Choroid plexus epithelial cell (primary cell): Measurements from ENCODE around the gene TRIOBP.

Experiments
- DNase-seq: peaks from one replicate; pipeline ENCODE4 v3.0.0-alpha.2; 2010; ENCODE audit warnings: low read depth
- H3K4me3 ChIP-seq: 2 replicates; pipeline ENCODE4 v1.5.1; 2011; ENCODE audit warnings: low read depth, mild to moderate bottlenecking, control low read depth, low read length, moderate library complexity
- TF ChIP-seq, protein P1 (sequence below): conservative IDR thresholded peaks from 2 replicates; pipeline ENCODE4 v1.5.1; 2011; ENCODE audit warnings: low read depth, mild to moderate bottlenecking, control low read depth, inconsistent platforms, low read length, moderate library complexity

TRIOBP gene

DNA sequence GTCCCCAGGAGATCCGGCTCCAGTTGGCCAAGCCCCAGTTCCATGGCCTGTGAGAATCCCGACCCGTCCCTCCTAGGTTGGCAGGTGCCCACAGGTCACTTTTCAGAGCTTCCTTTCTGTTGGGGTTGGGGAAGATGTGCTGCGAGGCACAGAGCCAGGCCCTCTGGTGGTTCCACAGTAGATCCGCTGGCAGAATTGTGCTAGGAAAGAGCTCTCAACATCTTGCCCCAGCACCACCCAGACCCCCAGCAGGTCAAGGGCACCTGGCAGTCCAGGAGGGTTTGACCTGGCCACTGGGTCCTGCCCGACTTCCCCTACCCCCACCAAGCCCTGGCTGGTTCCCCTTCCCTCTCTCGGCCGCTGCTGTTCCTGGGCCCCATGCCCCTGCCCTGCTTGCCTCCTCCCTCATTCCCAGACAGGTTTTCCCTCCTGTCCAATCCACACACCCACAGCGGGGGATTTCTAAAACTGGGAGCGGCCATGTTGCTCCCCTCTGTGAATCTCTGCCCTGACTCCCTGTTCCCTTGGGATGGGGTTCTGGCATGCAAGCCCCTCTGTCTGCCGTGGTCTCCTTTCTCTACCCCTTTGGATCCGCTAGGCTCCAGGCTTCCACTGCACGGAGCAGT, 84.7 kb downstream of the TRIOBP start:
- no peak overlapping the region for H3K4me3 ChIP-seq

DNA sequence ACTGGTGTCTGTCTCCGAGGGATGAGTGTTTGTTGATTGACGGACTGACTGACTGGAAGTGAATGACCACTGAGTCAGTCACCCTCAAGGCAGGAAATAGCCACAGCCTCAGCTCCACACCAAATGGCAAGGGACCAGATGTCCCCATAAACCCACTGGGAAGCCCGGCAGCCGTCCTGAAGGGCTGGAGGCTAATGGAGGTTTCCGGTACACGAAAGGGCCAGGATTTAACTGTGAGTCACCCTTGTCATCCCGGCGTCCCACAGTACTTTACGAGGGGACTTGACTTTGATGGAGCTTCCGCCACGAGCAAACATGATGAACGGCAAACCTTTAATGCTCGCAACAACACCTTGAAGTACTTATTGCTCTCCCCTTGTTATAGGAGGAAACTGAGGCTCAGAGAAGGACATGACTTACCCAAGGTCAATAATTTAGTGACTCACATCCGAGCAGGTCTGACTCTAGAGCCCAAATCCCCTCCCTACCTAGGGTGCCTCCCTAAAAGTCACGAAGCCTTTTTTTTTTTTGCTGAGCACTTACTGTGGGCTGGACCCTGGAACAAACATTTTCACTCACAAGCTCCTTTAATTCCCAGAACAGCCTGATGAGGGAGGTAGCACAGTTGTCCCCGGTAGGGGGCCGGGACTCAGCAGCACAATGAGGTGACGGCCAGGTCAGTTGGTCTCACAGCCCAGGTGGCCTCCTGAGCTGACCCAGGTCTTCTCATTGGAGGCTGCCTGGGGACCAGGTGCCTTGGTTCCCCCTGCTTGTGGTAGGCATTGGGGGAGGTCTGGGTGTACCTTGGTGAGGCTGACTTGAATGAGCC, 85.7 kb downstream of the TRIOBP start:
- DNase-seq, result no peak

More for the DNA sequence above, 84.7 kb downstream of the TRIOBP start:
- TF ChIP-seq, protein P1, sequence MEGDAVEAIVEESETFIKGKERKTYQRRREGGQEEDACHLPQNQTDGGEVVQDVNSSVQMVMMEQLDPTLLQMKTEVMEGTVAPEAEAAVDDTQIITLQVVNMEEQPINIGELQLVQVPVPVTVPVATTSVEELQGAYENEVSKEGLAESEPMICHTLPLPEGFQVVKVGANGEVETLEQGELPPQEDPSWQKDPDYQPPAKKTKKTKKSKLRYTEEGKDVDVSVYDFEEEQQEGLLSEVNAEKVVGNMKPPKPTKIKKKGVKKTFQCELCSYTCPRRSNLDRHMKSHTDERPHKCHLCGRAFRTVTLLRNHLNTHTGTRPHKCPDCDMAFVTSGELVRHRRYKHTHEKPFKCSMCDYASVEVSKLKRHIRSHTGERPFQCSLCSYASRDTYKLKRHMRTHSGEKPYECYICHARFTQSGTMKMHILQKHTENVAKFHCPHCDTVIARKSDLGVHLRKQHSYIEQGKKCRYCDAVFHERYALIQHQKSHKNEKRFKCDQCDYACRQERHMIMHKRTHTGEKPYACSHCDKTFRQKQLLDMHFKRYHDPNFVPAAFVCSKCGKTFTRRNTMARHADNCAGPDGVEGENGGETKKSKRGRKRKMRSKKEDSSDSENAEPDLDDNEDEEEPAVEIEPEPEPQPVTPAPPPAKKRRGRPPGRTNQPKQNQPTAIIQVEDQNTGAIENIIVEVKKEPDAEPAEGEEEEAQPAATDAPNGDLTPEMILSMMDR, result peak; percentile 55
- DNase-seq, result peak; percentile 36

DNA sequence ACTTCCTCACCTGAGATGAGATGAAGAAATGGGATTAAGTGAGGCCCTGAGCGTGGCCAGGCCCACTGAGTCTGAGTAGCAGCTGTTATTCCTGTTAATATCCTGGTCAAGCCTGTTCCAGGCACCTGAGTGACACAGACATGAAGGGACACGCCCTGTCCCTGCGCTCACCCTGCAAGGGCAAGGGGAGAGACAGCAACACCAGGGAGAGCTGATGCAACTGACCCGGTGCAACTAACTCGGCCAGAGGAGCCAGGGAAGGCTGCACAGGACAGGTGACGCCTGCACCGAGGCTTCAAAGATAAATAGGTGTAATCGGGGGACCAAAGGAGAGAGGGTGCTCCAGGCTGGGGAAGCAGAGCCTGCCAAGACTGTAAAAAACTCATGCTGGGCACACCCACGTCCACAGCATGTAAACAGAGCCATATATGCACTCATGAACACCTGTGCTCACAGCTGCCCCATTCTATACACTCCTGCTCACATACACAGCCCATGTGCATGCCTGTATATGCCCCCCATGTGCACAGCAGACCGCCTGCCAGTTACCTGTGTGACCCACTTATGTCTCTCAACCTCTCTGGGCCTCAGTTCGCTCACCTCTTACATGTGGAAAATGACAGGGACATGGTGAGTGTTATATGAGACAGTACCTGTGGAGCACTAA, 88.1 kb downstream of the TRIOBP start:
- DNase-seq, result no peak
- TF ChIP-seq, protein P1, result no peak

More for the DNA sequence above, 85.7 kb downstream of the TRIOBP start:
- no peak overlapping the region for H3K4me3 ChIP-seq
- TF ChIP-seq, protein P1, result peak; percentile 23

DNA sequence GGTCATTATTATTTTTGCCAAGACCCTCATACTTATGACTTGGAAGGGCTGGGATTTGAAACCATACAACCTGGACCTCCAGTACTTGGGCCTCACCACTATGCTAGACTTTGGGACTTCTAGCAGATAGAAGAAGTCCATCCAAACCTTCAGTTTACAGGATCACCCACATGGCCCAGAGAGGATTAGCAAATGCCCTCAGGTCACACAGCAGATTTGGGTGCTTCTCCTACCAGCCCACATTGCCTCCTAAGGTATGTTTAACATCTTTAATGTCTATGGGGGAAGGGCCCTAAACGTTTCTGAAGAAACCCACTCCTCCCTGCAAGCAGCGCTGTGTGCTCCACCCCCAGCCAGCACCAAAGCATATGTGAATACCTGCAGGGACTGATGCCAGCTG, 93.4 kb downstream of the TRIOBP start:
- no peak for DNase-seq
- TF ChIP-seq, protein P1, result no peak
- H3K4me3 ChIP-seq, result no peak overlapping the region

More for the DNA sequence above, 88.1 kb downstream of the TRIOBP start:
- H3K4me3 ChIP-seq, result no peak overlapping the region

DNA sequence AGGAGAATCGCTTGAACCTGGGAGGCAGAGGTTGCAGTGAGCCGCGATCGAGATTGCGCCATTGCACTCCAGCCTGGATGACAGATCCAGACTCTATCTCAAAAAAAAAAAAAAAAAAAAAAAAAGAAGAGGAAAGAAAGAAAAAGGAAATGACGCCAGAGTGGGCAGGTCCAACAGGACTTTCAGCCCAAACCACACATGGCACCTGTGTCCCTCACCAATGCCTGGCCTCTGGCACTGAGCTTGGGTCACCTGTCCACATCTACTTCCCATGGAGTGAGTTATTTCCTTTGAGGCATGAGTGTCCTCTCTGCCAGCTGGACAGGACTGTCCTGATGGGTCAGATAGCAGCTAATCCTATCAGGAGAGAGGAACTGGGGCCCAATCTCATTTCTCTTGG, 95.6 kb downstream of the TRIOBP start:
- TF ChIP-seq, protein P1, result no peak

DNA sequence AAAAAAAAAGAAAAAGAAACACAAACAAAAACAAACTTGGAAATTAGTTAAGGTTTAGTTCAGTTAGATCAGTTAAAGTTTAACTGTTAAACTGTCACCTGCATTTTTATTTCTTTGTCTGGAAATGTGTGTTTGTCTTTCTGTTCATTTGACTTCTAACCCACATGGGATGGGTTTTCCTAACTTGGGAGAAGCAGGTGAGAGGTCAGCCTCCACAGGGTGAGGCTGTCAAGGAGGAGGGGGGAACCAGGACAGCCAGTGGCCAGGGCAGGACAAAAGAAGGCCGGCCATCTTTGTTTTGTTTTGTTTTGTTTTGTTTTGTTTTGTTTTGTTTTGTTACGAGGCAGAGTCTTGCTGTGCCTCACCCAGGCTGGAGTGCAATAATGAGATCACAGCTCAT, 97.5 kb downstream of the TRIOBP start:
- no peak overlapping the region for H3K4me3 ChIP-seq
- TF ChIP-seq, protein P1, result no peak
- no peak for DNase-seq

More for the DNA sequence above, 95.6 kb downstream of the TRIOBP start:
- DNase-seq, result no peak
- no peak overlapping the region for H3K4me3 ChIP-seq
